ES-I3 (cell line): ENCODE data around the gene OR6N2.

Source experiments
- H3K36me3 ChIP-seq: 2 replicates; pipeline ENCODE4 v1.6.1; 2013; ENCODE audit warnings: mild to moderate bottlenecking, low read length, control low read depth, moderate library complexity; ENCODE audit not compliant: insufficient read depth
- H3K4me1 ChIP-seq: 2 replicates; pipeline ENCODE4 v1.6.1; 2013; ENCODE audit warnings: mild to moderate bottlenecking, control low read depth, low read length; ENCODE audit not compliant: insufficient read depth
- H3K9ac ChIP-seq: 2 replicates; pipeline ENCODE4 v1.6.1; 2013; ENCODE audit warnings: low read depth, mild to moderate bottlenecking, low read length, moderate library complexity
- H3K9me3 ChIP-seq: 2 replicates; pipeline ENCODE4 v1.6.1; 2013; ENCODE audit warnings: mild to moderate bottlenecking, low read length, moderate library complexity; ENCODE audit not compliant: control insufficient read depth, insufficient read depth

The OR6N2 gene

GRCh38 chr1:158724442-158724841, 56.6 kb downstream of the OR6N2 start:
- Histone ChIP-seq H3K9me3 (no peaks in the 10 kb centered on the region), H3K4me1 (no peaks in the 10 kb centered on the region), H3K36me3 (no peaks in the 10 kb centered on the region), H3K9ac (no peak overlapping the region)
